ENCODE measurements around the gene ARHGAP45.
A peak's percentile ranks its signal among the peaks of the same experiment; 100 is the strongest.

Gene ARHGAP45

GRCh38 chr19:1087813-1088415 lies 20.9 kb downstream of the ARHGAP45 start:
- no peak for DNase-seq

GRCh38 chr19:1088416-1089010 lies 21.5 kb downstream of the ARHGAP45 start:
- DNase-seq: no peak

GRCh38 chr19:1089126-1089771 lies 22.3 kb downstream of the ARHGAP45 start:
- DNase-seq: no peak

GRCh38 chr19:1089891-1090290 lies 22.9 kb downstream of the ARHGAP45 start:
- no peak for DNase-seq

GRCh38 chr19:1090731-1091543 lies 24.0 kb downstream of the ARHGAP45 start:
- no peak for DNase-seq

- no peak for DNase-seq
These were observed 24.7 kb downstream of the ARHGAP45 start for GRCh38 chr19:1091544-1092175.

GRCh38 chr19:1093330-1093729 lies 26.4 kb downstream of the ARHGAP45 start:
- no peak for DNase-seq

- DNase-seq: no peak
These were observed 27.0 kb downstream of the ARHGAP45 start for GRCh38 chr19:1093811-1094553.

- DNase-seq: no peak
These were observed 27.6 kb downstream of the ARHGAP45 start for GRCh38 chr19:1094655-1094977.

GRCh38 chr19:1094978-1095701 lies 28.2 kb downstream of the ARHGAP45 start, which contains the start of gene POLR2E:
Gene POLR2E, minus strand, starts transcription at chr19:1095375. Its CDS starts 60 bp downstream, at chr19:1095315.
- DNase-seq: peak; percentile 94 to 96

GRCh38 chr19:1097810-1098176 lies 30.8 kb downstream of the ARHGAP45 start:
- DNase-seq: no peak

- DNase-seq: no peak
These were observed 31.4 kb downstream of the ARHGAP45 start for GRCh38 chr19:1098177-1099051.

GRCh38 chr19:1101337-1101698 lies 34.4 kb downstream of the ARHGAP45 start:
- no peak for DNase-seq

- DNase-seq: no peak
These were observed 35.6 kb downstream of the ARHGAP45 start for GRCh38 chr19:1102407-1103131.

- no peak for DNase-seq
These were observed 36.3 kb downstream of the ARHGAP45 start for GRCh38 chr19:1103132-1103707.

GRCh38 chr19:1103708-1104310 lies 36.8 kb downstream of the ARHGAP45 start, which contains the start of gene GPX4:
Gene GPX4, plus strand, starts transcription at chr19:1103994. Its CDS starts 50 bp downstream, at chr19:1104044.
- DNase-seq: peak; percentile 97 to 98

- DNase-seq: peak; percentile 38 to 47
These were observed 37.5 kb downstream of the ARHGAP45 start for GRCh38 chr19:1104311-1105007.
